Epidermal melanocyte (primary cell): ENCODE results near the gene ABCC6.
"Not testable (repeated sequence)": the region's sequence is repeated elsewhere in the genome, so short reads cannot be mapped to it uniquely, and the experiment has no call there.

ENCODE experiments used
- DNase-seq: peaks from one replicate; pipeline ENCODE4 v3.0.0; 2011; ENCODE audit warnings: low spot score; ENCODE audit not compliant: insufficient read length

ABCC6 gene

GRCh38 chr16:16190966-16191365 is 32.3 kb downstream of the ABCC6 start:
- not testable (repeated sequence) for DNase-seq

GRCh38 chr16:16190546-16190945 is 32.7 kb downstream of the ABCC6 start:
- no peak for DNase-seq

- no peak for DNase-seq
These were observed 33.5 kb downstream of the ABCC6 start for GRCh38 chr16:16189842-16190241.

GRCh38 chr16:16188827-16189226 is 34.5 kb downstream of the ABCC6 start:
- DNase-seq = no peak

- no peak for DNase-seq
These were observed 36.5 kb downstream of the ABCC6 start for GRCh38 chr16:16186820-16187219.

GRCh38 chr16:16185095-16185494 is 38.2 kb downstream of the ABCC6 start:
- DNase-seq = no peak

- no peak for DNase-seq
These were observed 38.7 kb downstream of the ABCC6 start for GRCh38 chr16:16184594-16184993.

- DNase-seq = no peak
These were observed 39.7 kb downstream of the ABCC6 start for GRCh38 chr16:16183562-16183961.

GRCh38 chr16:16182918-16183317 is 40.4 kb downstream of the ABCC6 start:
- no peak for DNase-seq

- not testable (repeated sequence) for DNase-seq
These were observed 41.5 kb downstream of the ABCC6 start for GRCh38 chr16:16181748-16182147.

GRCh38 chr16:16178455-16179162 is 44.7 kb downstream of the ABCC6 start:
- DNase-seq = no peak

- no peak for DNase-seq
These were observed 47.0 kb downstream of the ABCC6 start for GRCh38 chr16:16176328-16176727.

- no peak for DNase-seq
These were observed 48.0 kb downstream of the ABCC6 start for GRCh38 chr16:16175296-16175695.

- no peak for DNase-seq
These were observed 50.3 kb downstream of the ABCC6 start for GRCh38 chr16:16172991-16173390.

- no peak for DNase-seq
These were observed 51.9 kb downstream of the ABCC6 start for GRCh38 chr16:16171332-16171919.

GRCh38 chr16:16169615-16170014 is 53.7 kb downstream of the ABCC6 start:
- no peak for DNase-seq

GRCh38 chr16:16168431-16168830 is 54.9 kb downstream of the ABCC6 start:
- no peak for DNase-seq

GRCh38 chr16:16167927-16168326 is 55.4 kb downstream of the ABCC6 start:
- no peak for DNase-seq

- DNase-seq = no peak
These were observed 56.3 kb downstream of the ABCC6 start for GRCh38 chr16:16166949-16167348.

GRCh38 chr16:16166085-16166484 is 57.2 kb downstream of the ABCC6 start:
- no peak for DNase-seq

- no peak for DNase-seq
These were observed 59.1 kb downstream of the ABCC6 start for GRCh38 chr16:16164243-16164642.

GRCh38 chr16:16163571-16163970 is 59.7 kb downstream of the ABCC6 start:
- DNase-seq = no peak

GRCh38 chr16:16163109-16163508 is 60.2 kb downstream of the ABCC6 start:
- no peak for DNase-seq
